HepG2 (cell line): Measurements from ENCODE around the gene RMI2. TPM values are rescaled to one million over a fixed set of nuclear protein-coding genes. Genes with fewer than 3 reads are reported as not detected.

Experiments used
- GTF2F1 ChIP-seq: fragments of 150-350 bp; IDR thresholded peaks from 2 replicates; pipeline ENCODE4 v1.6.1; 2014; ENCODE audit warnings: low read length
- HES4 ChIP-seq: sonication (generic); formaldehyde crosslinking; IDR thresholded peaks from 2 replicates; pipeline ENCODE4 v1.9.0; 2021; ENCODE audit warnings: mild to moderate bottlenecking, missing genetic modification reagents, borderline replicate concordance
- IKZF1 ChIP-seq: fragments of 450-650 bp; IDR thresholded peaks from 2 replicates; pipeline ENCODE4 v1.7.1; 2016
- KLF15 ChIP-seq: sonication (generic); formaldehyde crosslinking; IDR thresholded peaks from 2 replicates; pipeline ENCODE4 v1.8.1; 2023; ENCODE audit warnings: borderline replicate concordance, mild to moderate bottlenecking, inconsistent platforms, missing genetic modification reagents, mixed read lengths
- SALL1 ChIP-seq: sonication (generic); formaldehyde crosslinking; IDR thresholded peaks from 2 replicates; pipeline ENCODE4 v1.8.0; 2022; ENCODE audit warnings: mild to moderate bottlenecking, missing genetic modification reagents
- SNAPC2 ChIP-seq: sonication (generic); formaldehyde crosslinking; IDR thresholded peaks from 2 replicates; pipeline ENCODE4 v1.8.1; 2022; ENCODE audit warnings: mild to moderate bottlenecking, missing genetic modification reagents
- TCF12 ChIP-seq, 2 experiments: fragments of 450-650 bp in 1 of 2; sonication (generic) in 1 of 2; formaldehyde crosslinking in 1 of 2; IDR thresholded peaks; 2 replicates each; pipeline versions ENCODE4 v1.6.1 to v1.8.0; 2017 to 2022; ENCODE audit warnings: antibody characterized with exemption in 1 of 2, mild to moderate bottlenecking in 1 of 2, missing genetic modification reagents in 1 of 2, moderate library complexity in 1 of 2
- ZNF768 ChIP-seq: sonication (generic); formaldehyde crosslinking; IDR thresholded peaks from 2 replicates; pipeline ENCODE4 v1.4.0; 2020; ENCODE audit warnings: missing genetic modification reagents
- ZSCAN21 ChIP-seq: sonication (generic); formaldehyde crosslinking; IDR thresholded peaks from 2 replicates; pipeline ENCODE4 v1.8.0; 2022; ENCODE audit warnings: mild to moderate bottlenecking, missing genetic modification reagents, moderate library complexity, borderline replicate concordance
- polyA plus RNA-seq, 8 experiments: library from polyadenylated mRNA; depleted of rRNA in 3 of 8; stranded (reverse) in 7 of 8; unstranded in 1 of 8; fragments of >200 nt; fragmentation: Illumina TruSeq in 4 of 8; extraction: Trizol in 4 of 8; gene quantifications; 2 replicates each; pipeline versions ENCODE4 v1.2.1 to v1.2.3, GENCODE V29; 2011 to 2016; ENCODE audit warnings: low read depth in 4 of 8, missing spikeins in 1 of 8, mixed read lengths in 1 of 8; ENCODE audit not compliant: insufficient read depth in 1 of 8
- total RNA-seq, 5 experiments: library from RNA; depleted of rRNA; stranded (reverse); fragments of >200 nt; fragmentation: Illumina TruSeq; extraction: Trizol; gene quantifications; 2 replicates each; pipeline ENCODE4 v1.2.3, GENCODE V29; 2016; ENCODE audit warnings: low read depth in 1 of 5
- TF ChIP-seq, protein P1 (sequence below): sonication (generic); formaldehyde crosslinking; IDR thresholded peaks from 2 replicates; pipeline ENCODE4 v1.5.0; 2020; ENCODE audit warnings: mild to moderate bottlenecking, missing genetic modification reagents
- TF ChIP-seq, protein P2 (sequence below): sonication (generic); formaldehyde crosslinking; IDR thresholded peaks from 2 replicates; pipeline ENCODE4 v1.5.1; 2020; ENCODE audit warnings: missing genetic modification reagents, mild to moderate bottlenecking, borderline replicate concordance
- TF ChIP-seq, protein P3 (sequence below): sonication (generic); formaldehyde crosslinking; conservative IDR thresholded peaks from 2 replicates; pipeline ENCODE4 v1.4.0; 2020; ENCODE audit warnings: missing genetic modification reagents
- TF ChIP-seq, protein P4 (sequence below): sonication (generic); formaldehyde crosslinking; IDR thresholded peaks from 2 replicates; pipeline ENCODE4 v1.4.0; 2020; ENCODE audit warnings: mild to moderate bottlenecking, missing genetic modification reagents, borderline replicate concordance
- TF ChIP-seq, protein P5 (sequence below): sonication (generic); formaldehyde crosslinking; IDR thresholded peaks from 2 replicates; pipeline ENCODE4 v1.9.0; 2022; ENCODE audit warnings: missing genetic modification reagents, mild to moderate bottlenecking, borderline replicate concordance

The RMI2 gene
- total and polyA plus RNA-seq, 2 of the 13 experiments (the other 11 are each of a cell fraction or from before 2014, with no cell fraction given) = 24.5 to 55.7 TPM

DNA sequence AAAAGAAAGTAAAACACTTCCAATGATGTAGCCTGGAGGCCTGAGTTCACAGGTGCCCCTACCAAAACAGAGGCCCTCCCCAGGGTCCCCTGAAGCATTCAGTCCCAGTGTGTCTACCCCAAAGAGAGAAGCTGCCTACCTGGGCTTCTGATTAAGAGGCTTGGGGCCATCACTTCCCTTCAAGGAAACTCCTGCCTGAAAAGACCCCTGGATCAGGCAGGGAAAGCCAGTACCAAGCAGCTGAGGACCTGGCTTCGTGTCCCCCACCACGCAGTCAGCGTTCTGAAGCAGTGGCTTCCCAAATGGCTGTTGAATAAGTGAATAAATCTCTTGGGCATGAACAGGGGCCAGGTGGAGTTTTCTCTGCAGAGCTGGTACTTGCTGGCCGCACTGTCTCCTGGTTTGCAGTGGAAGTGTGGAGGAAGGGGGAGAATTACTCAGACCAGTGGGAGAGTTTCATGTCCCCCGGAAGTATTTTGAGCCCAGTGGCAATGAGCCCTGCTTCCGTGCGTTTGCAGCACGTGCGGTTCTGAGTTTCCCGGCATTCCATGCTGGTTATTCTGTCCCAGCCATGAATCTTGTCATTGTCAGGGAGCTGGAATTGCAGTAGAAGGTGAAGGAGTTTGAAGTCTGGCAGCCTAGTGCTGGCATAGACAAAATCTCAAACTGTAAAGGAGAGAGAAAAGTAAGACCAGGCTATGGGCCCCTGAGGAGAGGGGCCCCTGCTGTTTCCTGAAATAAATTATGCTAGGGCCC lies 27.0 kb downstream of the RMI2 start (continued):
- TF ChIP-seq SNAPC2 (CRISPR knock-in tag) (no peak), KLF15 (CRISPR knock-in tag) (peak; percentile 26; the same call in 1 of the 2 replicates), HES4 (CRISPR knock-in tag) (peak; percentile 63; the same call in 1 of the 2 replicates), IKZF1 (no peak), GTF2F1 (no peak), SALL1 (CRISPR knock-in tag) (no peak), ZSCAN21 (CRISPR knock-in tag) (no peak), ZNF768 (CRISPR knock-in tag) (no peak), TCF12 (IDR thresholded peaks at IDR 0.05) (no peak), TCF12 (CRISPR knock-in tag; IDR thresholded peaks at IDR 0.05) (no peak)
- TF ChIP-seq, protein P1, sequence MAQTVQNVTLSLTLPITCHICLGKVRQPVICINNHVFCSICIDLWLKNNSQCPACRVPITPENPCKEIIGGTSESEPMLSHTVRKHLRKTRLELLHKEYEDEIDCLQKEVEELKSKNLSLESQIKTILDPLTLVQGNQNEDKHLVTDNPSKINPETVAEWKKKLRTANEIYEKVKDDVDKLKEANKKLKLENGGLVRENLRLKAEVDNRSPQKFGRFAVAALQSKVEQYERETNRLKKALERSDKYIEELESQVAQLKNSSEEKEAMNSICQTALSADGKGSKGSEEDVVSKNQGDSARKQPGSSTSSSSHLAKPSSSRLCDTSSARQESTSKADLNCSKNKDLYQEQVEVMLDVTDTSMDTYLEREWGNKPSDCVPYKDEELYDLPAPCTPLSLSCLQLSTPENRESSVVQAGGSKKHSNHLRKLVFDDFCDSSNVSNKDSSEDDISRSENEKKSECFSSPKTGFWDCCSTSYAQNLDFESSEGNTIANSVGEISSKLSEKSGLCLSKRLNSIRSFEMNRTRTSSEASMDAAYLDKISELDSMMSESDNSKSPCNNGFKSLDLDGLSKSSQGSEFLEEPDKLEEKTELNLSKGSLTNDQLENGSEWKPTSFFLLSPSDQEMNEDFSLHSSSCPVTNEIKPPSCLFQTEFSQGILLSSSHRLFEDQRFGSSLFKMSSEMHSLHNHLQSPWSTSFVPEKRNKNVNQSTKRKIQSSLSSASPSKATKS (CRISPR knock-in tag) = 0 out of 2 replicates have a peak, but pooled peaks have one; percentile 23
- TF ChIP-seq, protein P2, sequence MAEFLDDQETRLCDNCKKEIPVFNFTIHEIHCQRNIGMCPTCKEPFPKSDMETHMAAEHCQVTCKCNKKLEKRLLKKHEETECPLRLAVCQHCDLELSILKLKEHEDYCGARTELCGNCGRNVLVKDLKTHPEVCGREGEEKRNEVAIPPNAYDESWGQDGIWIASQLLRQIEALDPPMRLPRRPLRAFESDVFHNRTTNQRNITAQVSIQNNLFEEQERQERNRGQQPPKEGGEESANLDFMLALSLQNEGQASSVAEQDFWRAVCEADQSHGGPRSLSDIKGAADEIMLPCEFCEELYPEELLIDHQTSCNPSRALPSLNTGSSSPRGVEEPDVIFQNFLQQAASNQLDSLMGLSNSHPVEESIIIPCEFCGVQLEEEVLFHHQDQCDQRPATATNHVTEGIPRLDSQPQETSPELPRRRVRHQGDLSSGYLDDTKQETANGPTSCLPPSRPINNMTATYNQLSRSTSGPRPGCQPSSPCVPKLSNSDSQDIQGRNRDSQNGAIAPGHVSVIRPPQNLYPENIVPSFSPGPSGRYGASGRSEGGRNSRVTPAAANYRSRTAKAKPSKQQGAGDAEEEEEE (CRISPR knock-in tag) = no peak
- TF ChIP-seq, protein P3, sequence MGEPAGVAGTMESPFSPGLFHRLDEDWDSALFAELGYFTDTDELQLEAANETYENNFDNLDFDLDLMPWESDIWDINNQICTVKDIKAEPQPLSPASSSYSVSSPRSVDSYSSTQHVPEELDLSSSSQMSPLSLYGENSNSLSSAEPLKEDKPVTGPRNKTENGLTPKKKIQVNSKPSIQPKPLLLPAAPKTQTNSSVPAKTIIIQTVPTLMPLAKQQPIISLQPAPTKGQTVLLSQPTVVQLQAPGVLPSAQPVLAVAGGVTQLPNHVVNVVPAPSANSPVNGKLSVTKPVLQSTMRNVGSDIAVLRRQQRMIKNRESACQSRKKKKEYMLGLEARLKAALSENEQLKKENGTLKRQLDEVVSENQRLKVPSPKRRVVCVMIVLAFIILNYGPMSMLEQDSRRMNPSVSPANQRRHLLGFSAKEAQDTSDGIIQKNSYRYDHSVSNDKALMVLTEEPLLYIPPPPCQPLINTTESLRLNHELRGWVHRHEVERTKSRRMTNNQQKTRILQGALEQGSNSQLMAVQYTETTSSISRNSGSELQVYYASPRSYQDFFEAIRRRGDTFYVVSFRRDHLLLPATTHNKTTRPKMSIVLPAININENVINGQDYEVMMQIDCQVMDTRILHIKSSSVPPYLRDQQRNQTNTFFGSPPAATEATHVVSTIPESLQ = no peak
- TF ChIP-seq, protein P4, sequence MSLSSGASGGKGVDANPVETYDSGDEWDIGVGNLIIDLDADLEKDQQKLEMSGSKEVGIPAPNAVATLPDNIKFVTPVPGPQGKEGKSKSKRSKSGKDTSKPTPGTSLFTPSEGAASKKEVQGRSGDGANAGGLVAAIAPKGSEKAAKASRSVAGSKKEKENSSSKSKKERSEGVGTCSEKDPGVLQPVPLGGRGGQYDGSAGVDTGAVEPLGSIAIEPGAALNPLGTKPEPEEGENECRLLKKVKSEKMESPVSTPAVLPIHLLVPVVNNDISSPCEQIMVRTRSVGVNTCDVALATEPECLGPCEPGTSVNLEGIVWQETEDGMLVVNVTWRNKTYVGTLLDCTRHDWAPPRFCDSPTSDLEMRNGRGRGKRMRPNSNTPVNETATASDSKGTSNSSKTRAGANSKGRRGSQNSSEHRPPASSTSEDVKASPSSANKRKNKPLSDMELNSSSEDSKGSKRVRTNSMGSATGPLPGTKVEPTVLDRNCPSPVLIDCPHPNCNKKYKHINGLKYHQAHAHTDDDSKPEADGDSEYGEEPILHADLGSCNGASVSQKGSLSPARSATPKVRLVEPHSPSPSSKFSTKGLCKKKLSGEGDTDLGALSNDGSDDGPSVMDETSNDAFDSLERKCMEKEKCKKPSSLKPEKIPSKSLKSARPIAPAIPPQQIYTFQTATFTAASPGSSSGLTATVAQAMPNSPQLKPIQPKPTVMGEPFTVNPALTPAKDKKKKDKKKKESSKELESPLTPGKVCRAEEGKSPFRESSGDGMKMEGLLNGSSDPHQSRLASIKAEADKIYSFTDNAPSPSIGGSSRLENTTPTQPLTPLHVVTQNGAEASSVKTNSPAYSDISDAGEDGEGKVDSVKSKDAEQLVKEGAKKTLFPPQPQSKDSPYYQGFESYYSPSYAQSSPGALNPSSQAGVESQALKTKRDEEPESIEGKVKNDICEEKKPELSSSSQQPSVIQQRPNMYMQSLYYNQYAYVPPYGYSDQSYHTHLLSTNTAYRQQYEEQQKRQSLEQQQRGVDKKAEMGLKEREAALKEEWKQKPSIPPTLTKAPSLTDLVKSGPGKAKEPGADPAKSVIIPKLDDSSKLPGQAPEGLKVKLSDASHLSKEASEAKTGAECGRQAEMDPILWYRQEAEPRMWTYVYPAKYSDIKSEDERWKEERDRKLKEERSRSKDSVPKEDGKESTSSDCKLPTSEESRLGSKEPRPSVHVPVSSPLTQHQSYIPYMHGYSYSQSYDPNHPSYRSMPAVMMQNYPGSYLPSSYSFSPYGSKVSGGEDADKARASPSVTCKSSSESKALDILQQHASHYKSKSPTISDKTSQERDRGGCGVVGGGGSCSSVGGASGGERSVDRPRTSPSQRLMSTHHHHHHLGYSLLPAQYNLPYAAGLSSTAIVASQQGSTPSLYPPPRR = no peak
- TF ChIP-seq, protein P5, sequence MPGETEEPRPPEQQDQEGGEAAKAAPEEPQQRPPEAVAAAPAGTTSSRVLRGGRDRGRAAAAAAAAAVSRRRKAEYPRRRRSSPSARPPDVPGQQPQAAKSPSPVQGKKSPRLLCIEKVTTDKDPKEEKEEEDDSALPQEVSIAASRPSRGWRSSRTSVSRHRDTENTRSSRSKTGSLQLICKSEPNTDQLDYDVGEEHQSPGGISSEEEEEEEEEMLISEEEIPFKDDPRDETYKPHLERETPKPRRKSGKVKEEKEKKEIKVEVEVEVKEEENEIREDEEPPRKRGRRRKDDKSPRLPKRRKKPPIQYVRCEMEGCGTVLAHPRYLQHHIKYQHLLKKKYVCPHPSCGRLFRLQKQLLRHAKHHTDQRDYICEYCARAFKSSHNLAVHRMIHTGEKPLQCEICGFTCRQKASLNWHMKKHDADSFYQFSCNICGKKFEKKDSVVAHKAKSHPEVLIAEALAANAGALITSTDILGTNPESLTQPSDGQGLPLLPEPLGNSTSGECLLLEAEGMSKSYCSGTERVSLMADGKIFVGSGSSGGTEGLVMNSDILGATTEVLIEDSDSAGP = no peak
